GM12878 (cell line): Measurements from ENCODE around the gene CCDC57. TPM values are rescaled to one million over a fixed set of nuclear protein-coding genes. Genes with fewer than 3 reads are reported as not detected.

Source experiments
- ATAC-seq: fragments of 200-7000 bp; cut with Tn5 transposase; 3 replicates; pipeline ENCODE4 v1.9.1; 2020; ENCODE audit warnings: mild to moderate bottlenecking, moderate library complexity
- BruUV-seq: library from RNA; stranded (reverse); fragments of 400-500 nt; replicated peaks from 2 replicates; lab custom pipeline; 2021; lab: Mats Ljungman, UMichigan
- CTCF ChIA-PET: fragments of 300-600 bp; sonication (Branson Sonifier 250); formaldehyde crosslinking; extraction: SDS; loops from one replicate; lab custom pipeline; 2021; ENCODE audit warnings: inconsistent platforms; lab: Yijun Ruan, JAX
- POLR2A ChIA-PET: fragments of 350-600 bp; formaldehyde crosslinking; extraction: SDS; loops from one replicate; lab custom pipeline; 2021; ENCODE audit warnings: inconsistent platforms; lab: Charles Lee
- RAD21 ChIA-PET: fragments of 300-600 bp; sonication (Branson Sonifier 250); formaldehyde crosslinking; loops from one replicate; lab custom pipeline; 2023; ENCODE audit warnings: antibody characterized with exemption; ENCODE audit not compliant: unreplicated experiment; lab: Charles Lee
- SMC1A ChIA-PET: fragments of 300-600 bp; sonication (Branson Sonifier 250); formaldehyde crosslinking; loops from one replicate; lab custom pipeline; 2023; ENCODE audit not compliant: unreplicated experiment, uncharacterized antibody; lab: Charles Lee
- DNase-seq: peaks from one replicate; pipeline ENCODE4 v3.0.0-alpha.2; 2011; ENCODE audit warnings: low read depth, low spot score
- FAIRE-seq: peaks from 3 replicates; lab custom pipeline; 2011; peaks lifted over from hg19 to GRCh38; lab: Jason Lieb, UNC
- H2AFZ ChIP-seq: 2 replicates; pipeline ENCODE4 v1.6.0; 2011; ENCODE audit warnings: low read depth, low read length, control low read depth; ENCODE audit not compliant: control insufficient read depth
- H3K27ac ChIP-seq: 2 replicates; pipeline ENCODE4 v1.5.1; 2011; ENCODE audit warnings: control low read depth; ENCODE audit not compliant: control insufficient read depth, insufficient read depth
- H3K27me3 ChIP-seq, 2 experiments: replicated peaks in 1 of 2; 2 replicates each; pipeline versions ENCODE4 v1.6.0 to v1.6.1; 2011; ENCODE audit warnings: low read length in 1 of 2; ENCODE audit not compliant: control insufficient read depth in 2 of 2, insufficient read depth in 2 of 2
- H3K36me3 ChIP-seq, 2 experiments: 2 replicates each; pipeline ENCODE4 v1.5.1; 2011; ENCODE audit warnings: low read length in 1 of 2; ENCODE audit not compliant: control insufficient read depth in 2 of 2, insufficient read depth in 2 of 2
- H3K4me1 ChIP-seq: 2 replicates; pipeline ENCODE4 v1.6.1; 2011; ENCODE audit warnings: mild to moderate bottlenecking, low read length, moderate library complexity, mixed read lengths; ENCODE audit not compliant: control insufficient read depth, insufficient read depth
- H3K4me2 ChIP-seq: 2 replicates; pipeline ENCODE4 v1.6.0; 2011; ENCODE audit warnings: control low read depth; ENCODE audit not compliant: control insufficient read depth, insufficient read depth
- H3K4me3 ChIP-seq: fragments of 200-600 bp; sonication (generic); 2 replicates; pipeline ENCODE4 v1.5.1; 2016
- H3K79me2 ChIP-seq: 2 replicates; pipeline ENCODE4 v1.6.0; 2011; ENCODE audit warnings: low read length; ENCODE audit not compliant: control insufficient read depth, insufficient read depth
- H3K9ac ChIP-seq: 2 replicates; pipeline ENCODE4 v1.8.0; 2011; ENCODE audit warnings: low read length, control low read depth, mixed read lengths; ENCODE audit not compliant: control insufficient read depth, insufficient read depth
- H3K9me3 ChIP-seq: replicated peaks from 3 replicates; pipeline ENCODE4 v1.5.1; 2011; ENCODE audit warnings: mild to moderate bottlenecking, low read length; ENCODE audit not compliant: control insufficient read depth, insufficient read depth
- H4K20me1 ChIP-seq: 2 replicates; pipeline ENCODE4 v1.6.0; 2011; ENCODE audit not compliant: control insufficient read depth, insufficient read depth
- FOS ChIP-seq: IDR thresholded peaks from 3 replicates; pipeline ENCODE4 v1.6.1; 2011; ENCODE audit warnings: borderline replicate concordance; ENCODE audit not compliant: insufficient read length; ENCODE audit errors: extremely low read depth
- FOXM1 ChIP-seq: IDR thresholded peaks from 2 replicates; pipeline ENCODE4 v1.6.1; 2012; ENCODE audit warnings: low read depth, mild to moderate bottlenecking, inconsistent platforms, low read length, moderate library complexity
- PAX8 ChIP-seq: fragments of 450-650 bp; IDR thresholded peaks from 2 replicates; pipeline ENCODE4 v1.6.1; 2017; ENCODE audit warnings: mild to moderate bottlenecking, moderate library complexity
- PBX3 ChIP-seq: IDR thresholded peaks from 2 replicates; pipeline ENCODE4 v1.6.1; 2011; ENCODE audit warnings: mild to moderate bottlenecking, low read depth, low read length, moderate library complexity; ENCODE audit not compliant: insufficient replicate concordance
- RAD21 ChIP-seq: IDR thresholded peaks from 2 replicates; pipeline ENCODE4 v1.6.1; 2011; ENCODE audit warnings: mild to moderate bottlenecking, low read depth, low read length, moderate library complexity; ENCODE audit not compliant: insufficient read depth
- WGBS: methylation state at CpG from one replicate; pipeline ENCODE4 v1.1.6; 2016; ENCODE audit warnings: low lambda C conversion rate; ENCODE audit not compliant: insufficient replicate concordance, insufficient coverage; ENCODE audit errors: missing lambda C conversion rate; 5-methylcytosine and 5-hydroxymethylcytosine counted together
- in situ Hi-C: fragments of 300-500 bp; cut with MboI; formaldehyde crosslinking; loops from 9 replicates; pipeline ENCODE4 v1.14.3; 2018; ENCODE audit warnings: mixed read lengths
- intact Hi-C: fragments of 100-400 bp; cut with micrococcal nuclease; formaldehyde crosslinking; loops from one replicate; pipeline ENCODE4 v1.14.2; 2022; ENCODE audit not compliant: unreplicated experiment
- polyA plus RNA-seq, 11 experiments: library from polyadenylated mRNA; depleted of rRNA in 4 of 11; unstranded in 6 of 11; stranded (reverse) in 5 of 11; fragments of >200 nt; fragmentation: Nextera tagmentation in 4 of 11; fragmentation: Illumina TruSeq in 1 of 11; extraction: Ambion mirVana in 4 of 11; extraction: Trizol in 1 of 11; gene quantifications; 1 replicate in 1 of 11; 2 replicates in 10 of 11; pipeline versions ENCODE4 v1.2.1 to v1.2.3, GENCODE V29; 2011 to 2016; ENCODE audit warnings: inconsistent platforms in 2 of 11, missing spikeins in 2 of 11, low read depth in 1 of 11
- total RNA-seq, 4 experiments: library from RNA; depleted of rRNA in 3 of 4; stranded (reverse); fragments of >200 nt in 3 of 4; fragmentation: Illumina TruSeq in 1 of 4; extraction: Trizol in 1 of 4; gene quantifications; 2 replicates each; pipeline versions ENCODE4 v1.2.1 to v1.2.3, GENCODE V29; 2013 to 2021
- TF ChIP-seq, protein P1 (sequence below): IDR thresholded peaks from 2 replicates; pipeline ENCODE4 v1.6.1; 2011; ENCODE audit warnings: borderline replicate concordance, low read depth, mild to moderate bottlenecking, moderate library complexity, low read length; ENCODE audit not compliant: insufficient read depth, poor library complexity, severe bottlenecking

CCDC57 gene
- total and polyA plus RNA-seq, 10 of the 15 experiments (the other 5 are each of a cell fraction or from before 2014, with no cell fraction given) = 5.4 to 123 (median 45.8) TPM

DNA sequence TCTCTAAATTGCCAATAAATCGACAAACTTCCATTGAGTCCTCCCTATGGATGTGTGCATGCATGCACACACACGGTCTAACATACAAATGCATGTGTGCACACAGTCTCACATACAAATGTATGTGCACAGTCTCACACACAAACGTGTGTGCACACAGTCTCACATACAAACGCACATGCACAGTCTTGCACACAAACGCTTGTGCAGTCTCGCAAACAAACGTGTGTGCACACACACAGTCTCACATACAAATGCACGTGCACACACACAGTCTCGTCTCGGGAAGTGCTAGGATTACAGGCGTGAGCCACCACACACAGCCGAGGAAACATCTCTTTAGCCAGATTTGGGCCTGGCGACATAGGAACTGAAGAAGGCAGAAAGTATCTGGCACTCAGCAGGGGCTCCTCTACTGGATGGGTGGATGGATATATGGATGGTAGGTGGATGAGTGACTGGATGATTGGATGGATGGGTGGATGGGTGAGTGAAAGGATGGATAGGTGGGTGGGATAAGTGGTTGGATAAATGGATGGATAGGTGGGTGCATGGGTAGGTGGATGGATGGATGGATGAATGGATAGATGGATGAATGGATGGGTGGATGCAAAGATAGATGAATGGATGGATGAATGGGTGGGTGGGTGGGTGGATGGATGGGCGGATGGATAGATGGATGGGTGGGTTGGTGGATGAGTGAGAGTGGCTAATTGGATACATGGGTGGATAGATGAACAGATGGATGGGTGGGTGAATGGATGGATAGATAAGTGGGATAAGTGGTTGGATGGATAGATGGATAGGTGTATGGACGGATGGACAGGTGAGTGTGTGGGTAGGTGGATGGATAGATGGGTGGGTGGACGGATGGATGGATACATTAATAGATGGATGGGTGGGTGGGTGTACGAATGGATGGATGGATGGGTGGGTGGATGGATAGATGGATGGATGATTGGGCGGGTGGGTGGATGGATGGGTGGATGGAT lies 65.7 kb downstream of the CCDC57 start:
- DNase-seq (no peak), FAIRE-seq (no peak), ATAC-seq (no peak)
- ChIA-PET SMC1A (no interaction called here), POLR2A (no interaction called here), CTCF (no interaction called here), RAD21 (no interaction called here)
- Histone ChIP-seq H3K9me3 (no peaks in the 10 kb centered on the region), H3K4me3 (no peak overlapping the region), H4K20me1 (no peaks in the 10 kb centered on the region), H3K36me3 (no peaks in the 10 kb centered on the region), H3K4me2 (no peak overlapping the region), H3K4me1 (no peaks in the 10 kb centered on the region), H3K27me3 (no peaks in the 10 kb centered on the region), H3K79me2 (no peaks in the 10 kb centered on the region), H2AFZ (no peak overlapping the region), H3K9ac (no peak overlapping the region), H3K27ac (no peak overlapping the region)
- 76% methylated on average over 15 of the region's 18 CpGs for WGBS
- no peak for TF ChIP-seq FOXM1
- peak; percentile 62 for TF ChIP-seq PBX3
- TF ChIP-seq RAD21 = no peak
- TF ChIP-seq PAX8 = no peak
- TF ChIP-seq, protein P1, sequence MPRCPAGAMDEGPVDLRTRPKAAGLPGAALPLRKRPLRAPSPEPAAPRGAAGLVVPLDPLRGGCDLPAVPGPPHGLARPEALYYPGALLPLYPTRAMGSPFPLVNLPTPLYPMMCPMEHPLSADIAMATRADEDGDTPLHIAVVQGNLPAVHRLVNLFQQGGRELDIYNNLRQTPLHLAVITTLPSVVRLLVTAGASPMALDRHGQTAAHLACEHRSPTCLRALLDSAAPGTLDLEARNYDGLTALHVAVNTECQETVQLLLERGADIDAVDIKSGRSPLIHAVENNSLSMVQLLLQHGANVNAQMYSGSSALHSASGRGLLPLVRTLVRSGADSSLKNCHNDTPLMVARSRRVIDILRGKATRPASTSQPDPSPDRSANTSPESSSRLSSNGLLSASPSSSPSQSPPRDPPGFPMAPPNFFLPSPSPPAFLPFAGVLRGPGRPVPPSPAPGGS = peak; percentile 96
- no peak for TF ChIP-seq FOS
- in situ Hi-C loops (no loop called here), intact Hi-C loops (no loop called here)
- BruUV-seq = no TSS peak
